HCT116 (cell line): ENCODE results near the gene ULBP1.

Experiments used
- EZH2 ChIP-seq: fragments of 200-600 bp; sonication (generic); IDR thresholded peaks from 2 replicates; pipeline ENCODE4 v1.6.1; 2017; ENCODE audit warnings: antibody characterized with exemption, mixed run types
- JUND ChIP-seq: IDR thresholded peaks from 2 replicates; pipeline ENCODE4 v1.6.1; 2012
- POLR2A ChIP-seq: IDR thresholded peaks from 2 replicates; pipeline ENCODE4 v1.7.0; 2011; ENCODE audit warnings: borderline replicate concordance; ENCODE audit not compliant: insufficient read depth, insufficient read length; ENCODE audit errors: extremely low read depth
- TCF7L2 ChIP-seq: IDR thresholded peaks from 2 replicates; pipeline ENCODE4 v1.7.0; 2011; ENCODE audit warnings: borderline replicate concordance, inconsistent platforms; ENCODE audit not compliant: insufficient read depth, insufficient read length; ENCODE audit errors: extremely low read depth
- ZNF274 ChIP-seq: fragments of 200-500 bp; sonication (Bioruptor generic); IDR thresholded peaks from 2 replicates; pipeline ENCODE4 v1.6.1; 2014; ENCODE audit warnings: mild to moderate bottlenecking, low read depth, low read length, inconsistent platforms
- TF ChIP-seq, protein P1 (sequence below), 3 experiments: fragments of 200-600 bp in 1 of 3; sonication (generic) in 1 of 3; IDR thresholded peaks in 2 of 3; conservative IDR thresholded peaks in 1 of 3; 2 replicates each; pipeline ENCODE4 v1.5.1; 2012 to 2017; ENCODE audit warnings: low read depth in 2 of 3, low read length in 2 of 3, antibody characterized with exemption in 1 of 3, borderline replicate concordance in 1 of 3, control low read depth in 1 of 3, mild to moderate bottlenecking in 1 of 3, mixed read lengths in 1 of 3, mixed run types in 1 of 3, moderate library complexity in 1 of 3; ENCODE audit not compliant: insufficient read depth in 1 of 3

DNA sequence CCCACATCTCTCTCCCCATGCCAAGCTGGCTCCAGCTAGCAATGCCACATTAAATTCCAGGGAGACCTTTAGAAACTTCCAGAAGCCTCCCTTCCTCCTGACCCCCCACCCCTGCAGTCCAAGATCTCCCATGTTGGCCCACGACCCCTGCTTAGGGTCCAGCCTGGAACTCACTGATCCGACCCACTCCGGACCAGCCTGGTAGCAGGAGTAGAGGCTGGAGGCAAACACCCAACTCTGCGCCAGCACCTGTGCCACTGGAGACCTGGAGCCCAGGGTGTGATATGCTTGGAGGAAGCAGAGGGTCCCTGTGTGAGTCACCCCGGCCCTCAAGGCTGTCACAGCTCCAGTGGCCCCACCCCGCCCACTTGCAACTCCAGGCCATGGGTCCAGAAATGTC, 3.3 kb upstream of the ULBP1 start:
- TF ChIP-seq, protein P1, sequence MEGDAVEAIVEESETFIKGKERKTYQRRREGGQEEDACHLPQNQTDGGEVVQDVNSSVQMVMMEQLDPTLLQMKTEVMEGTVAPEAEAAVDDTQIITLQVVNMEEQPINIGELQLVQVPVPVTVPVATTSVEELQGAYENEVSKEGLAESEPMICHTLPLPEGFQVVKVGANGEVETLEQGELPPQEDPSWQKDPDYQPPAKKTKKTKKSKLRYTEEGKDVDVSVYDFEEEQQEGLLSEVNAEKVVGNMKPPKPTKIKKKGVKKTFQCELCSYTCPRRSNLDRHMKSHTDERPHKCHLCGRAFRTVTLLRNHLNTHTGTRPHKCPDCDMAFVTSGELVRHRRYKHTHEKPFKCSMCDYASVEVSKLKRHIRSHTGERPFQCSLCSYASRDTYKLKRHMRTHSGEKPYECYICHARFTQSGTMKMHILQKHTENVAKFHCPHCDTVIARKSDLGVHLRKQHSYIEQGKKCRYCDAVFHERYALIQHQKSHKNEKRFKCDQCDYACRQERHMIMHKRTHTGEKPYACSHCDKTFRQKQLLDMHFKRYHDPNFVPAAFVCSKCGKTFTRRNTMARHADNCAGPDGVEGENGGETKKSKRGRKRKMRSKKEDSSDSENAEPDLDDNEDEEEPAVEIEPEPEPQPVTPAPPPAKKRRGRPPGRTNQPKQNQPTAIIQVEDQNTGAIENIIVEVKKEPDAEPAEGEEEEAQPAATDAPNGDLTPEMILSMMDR (IDR thresholded peaks at IDR 0.05 in 2 of 3, conservative IDR thresholded peaks at IDR 0.05 in 1 of 3; ENCODE audit: borderline replicate concordance in 1 of 3, insufficient read depth in 1 of 3, low read depth in 2 of 3, low read length in 2 of 3), result no peak
- TF ChIP-seq TCF7L2 (no peak), EZH2 (no peak), POLR2A (no peak), ZNF274 (no peak), JUND (no peak)
